Measurements from ENCODE around the gene NEDD8. TPM values are rescaled to one million over a fixed set of nuclear protein-coding genes. Genes with fewer than 3 reads are reported as not detected.

Gene NEDD8
- total RNA-seq, 1 experiment from 2014 or later = 178 TPM

DNA sequence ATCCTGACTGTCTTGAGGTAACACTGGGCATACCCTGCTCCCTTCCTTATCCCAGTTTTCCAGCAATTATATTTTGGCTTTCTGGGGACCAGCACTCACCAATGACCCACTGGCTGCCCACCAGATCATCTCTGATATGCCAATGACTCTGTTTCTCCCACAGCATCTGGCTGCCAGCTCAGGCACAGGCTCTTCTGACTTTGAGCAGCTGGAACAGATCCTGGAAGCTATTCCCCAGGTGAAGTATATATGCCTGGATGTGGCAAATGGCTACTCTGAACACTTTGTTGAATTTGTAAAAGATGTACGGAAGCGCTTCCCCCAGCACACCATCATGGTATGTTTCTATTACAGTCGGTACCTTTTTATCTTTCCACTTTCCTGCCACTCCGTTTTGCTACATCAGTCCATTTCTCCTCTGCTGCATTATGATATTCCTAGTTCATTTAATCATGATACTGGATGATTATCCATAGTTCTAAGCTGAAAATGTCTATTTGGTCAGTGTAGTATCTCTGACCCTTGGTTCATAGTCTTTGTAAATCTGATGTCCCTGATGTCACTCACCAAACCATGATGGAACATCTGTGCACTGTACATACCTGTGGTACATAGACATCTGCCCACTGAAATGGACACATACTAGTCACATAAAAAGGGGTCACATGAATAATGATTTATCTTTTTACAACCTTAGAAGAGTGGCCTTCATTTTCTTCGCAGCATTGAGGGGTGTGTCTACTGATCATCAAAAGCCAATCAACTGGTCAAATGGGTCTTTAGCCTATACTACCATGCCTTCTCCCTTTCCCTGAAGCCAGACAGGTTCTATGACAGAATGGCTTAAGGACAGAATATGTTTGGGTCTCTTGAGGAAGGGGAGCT lies 3.9 kb upstream of the NEDD8 start:
- ATAC-seq (no peak), DNase-seq (ENCODE audit: low read depth, low spot score) (no peak)
- peaks cover 55% of the 10 kb centered on the region for H3K79me2 ChIP-seq (ENCODE audit: insufficient read depth, low read length)
- no peaks in the 10 kb centered on the region for H3K9me2 ChIP-seq (ENCODE audit: insufficient read depth)
- ChIA-PET CTCF (interaction anchor here (1.0 kb wide), 1 partner anchor 127 kb away, joined by 3 read pairs; no protein-coding TSS in a partner anchor), RAD21 (ENCODE audit: low non-redundant PET in 1 of 2, low total read pairs in 2 of 2, uncharacterized antibody in 2 of 2, unreplicated experiment in 2 of 2) (no interaction called here), POLR2A (no interaction called here)
- no peaks in the 10 kb centered on the region for H3K9me3 ChIP-seq (ENCODE audit: control insufficient read depth in 1 of 2, insufficient read depth in 1 of 2, low read depth in 1 of 2, low read length in 2 of 2)
- H3K27me3 ChIP-seq (ENCODE audit: insufficient read depth, low read length) = no peaks in the 10 kb centered on the region
- TF ChIP-seq, protein P1, sequence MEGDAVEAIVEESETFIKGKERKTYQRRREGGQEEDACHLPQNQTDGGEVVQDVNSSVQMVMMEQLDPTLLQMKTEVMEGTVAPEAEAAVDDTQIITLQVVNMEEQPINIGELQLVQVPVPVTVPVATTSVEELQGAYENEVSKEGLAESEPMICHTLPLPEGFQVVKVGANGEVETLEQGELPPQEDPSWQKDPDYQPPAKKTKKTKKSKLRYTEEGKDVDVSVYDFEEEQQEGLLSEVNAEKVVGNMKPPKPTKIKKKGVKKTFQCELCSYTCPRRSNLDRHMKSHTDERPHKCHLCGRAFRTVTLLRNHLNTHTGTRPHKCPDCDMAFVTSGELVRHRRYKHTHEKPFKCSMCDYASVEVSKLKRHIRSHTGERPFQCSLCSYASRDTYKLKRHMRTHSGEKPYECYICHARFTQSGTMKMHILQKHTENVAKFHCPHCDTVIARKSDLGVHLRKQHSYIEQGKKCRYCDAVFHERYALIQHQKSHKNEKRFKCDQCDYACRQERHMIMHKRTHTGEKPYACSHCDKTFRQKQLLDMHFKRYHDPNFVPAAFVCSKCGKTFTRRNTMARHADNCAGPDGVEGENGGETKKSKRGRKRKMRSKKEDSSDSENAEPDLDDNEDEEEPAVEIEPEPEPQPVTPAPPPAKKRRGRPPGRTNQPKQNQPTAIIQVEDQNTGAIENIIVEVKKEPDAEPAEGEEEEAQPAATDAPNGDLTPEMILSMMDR (IDR thresholded peaks at IDR 0.05 in 2 of 3, conservative IDR thresholded peaks at IDR 0.05 in 1 of 3; ENCODE audit: borderline replicate concordance in 1 of 3, insufficient read depth in 1 of 3, low read depth in 2 of 3, low read length in 2 of 3) = no peak
- TF ChIP-seq, protein P2, sequence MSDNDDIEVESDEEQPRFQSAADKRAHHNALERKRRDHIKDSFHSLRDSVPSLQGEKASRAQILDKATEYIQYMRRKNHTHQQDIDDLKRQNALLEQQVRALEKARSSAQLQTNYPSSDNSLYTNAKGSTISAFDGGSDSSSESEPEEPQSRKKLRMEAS (IDR thresholded peaks at IDR 0.05) = no peak
- no peak for TF ChIP-seq YY1 (IDR thresholded peaks at IDR 0.05; ENCODE audit: extremely low read depth, insufficient replicate concordance, low read depth, low read length)
- BruUV-seq (replicated peaks) = no TSS peak
- H3K4me3 ChIP-seq (replicated peaks in 1 of 2; ENCODE audit: low read depth in 1 of 2, low read length in 2 of 2) = no peak overlapping the region
- intact Hi-C loops (cut with micrococcal nuclease) = no loop called here
- no peak overlapping the region for H2AFZ ChIP-seq (ENCODE audit: low read depth, low read length, poor library complexity, severe bottlenecking)
- H3K4me1 ChIP-seq (ENCODE audit: control insufficient read depth in 1 of 2, insufficient read depth in 2 of 2, low read length in 2 of 2) = peaks cover 9 to 28% of the 10 kb centered on the region in 2 experiments
- peaks cover 45 to 58% of the 10 kb centered on the region in 2 experiments; a peak in 3 of 4 replicates for H3K36me3 ChIP-seq (ENCODE audit: control insufficient read depth in 1 of 2, insufficient read depth in 2 of 2, low read length in 2 of 2)
- H3K4me2 ChIP-seq (ENCODE audit: low read length) = no peak overlapping the region
- no peaks in the 10 kb centered on the region for H4K20me1 ChIP-seq (ENCODE audit: insufficient read depth)
- H3K27ac ChIP-seq (ENCODE audit: low read depth, low read length) = no peak overlapping the region
- no peak overlapping the region for H3K9ac ChIP-seq (ENCODE audit: low read length)

Data from HCT116 (cell line).